HL-60/S4 (cell line): ENCODE data around the gene FOLR2.

Experiments
- in situ Hi-C: fragments of 300-500 bp; cut with MboI; formaldehyde crosslinking; loops from 2 replicates; pipeline ENCODE4 v1.14.3; 2022; ENCODE audit warnings: low sequenced_read_pairs

Gene FOLR2

DNA sequence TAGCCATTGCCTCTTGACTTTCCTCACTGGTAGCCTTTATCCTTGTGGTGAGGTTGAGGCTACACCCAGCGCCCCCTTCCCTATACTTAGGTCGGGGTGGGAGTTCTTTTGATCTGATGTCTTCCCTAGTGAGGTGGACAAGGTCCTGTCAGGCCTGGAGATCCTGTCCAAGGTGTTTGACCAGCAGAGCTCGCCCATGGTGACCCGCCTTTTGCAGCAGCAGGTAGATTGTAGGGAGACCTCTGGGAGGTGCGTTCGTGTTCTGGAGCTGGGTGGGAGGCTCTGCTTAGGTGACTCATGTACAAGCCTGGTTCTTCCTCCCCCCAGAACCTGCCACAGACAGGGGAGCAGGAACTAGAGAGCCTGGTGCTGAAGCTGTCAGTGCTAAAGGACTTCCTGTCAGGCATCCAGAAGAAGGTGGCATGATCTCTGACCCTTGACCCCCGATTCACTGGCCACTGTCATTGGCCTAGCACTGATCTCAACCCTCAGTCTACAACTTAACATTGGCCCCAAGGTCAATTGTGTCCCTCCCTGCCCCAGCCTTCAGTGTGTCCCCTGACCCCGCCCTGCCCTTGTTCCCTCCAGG is 12.8 kb downstream of the FOLR2 start:
- in situ Hi-C loops = no loop called here

DNA sequence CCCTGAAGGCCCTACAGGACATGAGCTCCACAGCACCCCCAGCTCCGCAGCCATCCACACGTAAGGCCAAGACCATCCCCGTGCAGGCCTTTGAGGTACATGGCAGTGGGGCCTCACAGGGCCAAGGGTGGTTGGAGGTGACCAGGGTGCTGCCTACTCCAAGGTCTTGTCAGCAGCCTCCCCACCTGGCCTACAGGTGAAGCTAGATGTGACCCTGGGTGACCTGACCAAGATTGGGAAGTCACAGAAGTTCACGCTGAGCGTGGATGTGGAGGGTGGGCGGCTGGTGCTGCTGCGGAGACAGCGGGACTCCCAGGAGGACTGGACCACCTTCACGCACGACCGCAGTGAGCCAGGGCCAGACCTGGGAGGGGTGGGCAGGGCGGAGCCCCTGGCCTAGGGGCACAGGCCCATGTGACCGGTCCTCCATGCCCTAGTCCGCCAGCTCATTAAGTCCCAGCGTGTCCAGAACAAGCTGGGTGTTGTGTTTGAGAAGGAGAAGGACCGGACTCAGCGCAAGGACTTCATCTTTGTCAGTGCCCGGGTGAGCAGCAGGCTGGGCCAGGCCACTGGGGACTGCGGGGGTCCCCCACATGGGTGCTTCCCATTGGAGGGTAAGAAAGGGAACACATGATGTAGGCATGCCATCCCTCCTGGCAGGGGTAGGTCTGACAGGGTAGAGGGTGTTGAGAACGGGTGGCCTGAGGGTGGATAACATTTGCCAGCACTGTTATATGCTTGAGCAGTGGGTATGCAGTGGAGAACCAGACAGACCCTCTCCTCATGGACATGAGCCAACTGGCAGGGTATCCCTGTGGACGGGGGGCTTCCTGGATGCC is 13.6 kb downstream of the FOLR2 start:
- in situ Hi-C loops = no loop called here

DNA sequence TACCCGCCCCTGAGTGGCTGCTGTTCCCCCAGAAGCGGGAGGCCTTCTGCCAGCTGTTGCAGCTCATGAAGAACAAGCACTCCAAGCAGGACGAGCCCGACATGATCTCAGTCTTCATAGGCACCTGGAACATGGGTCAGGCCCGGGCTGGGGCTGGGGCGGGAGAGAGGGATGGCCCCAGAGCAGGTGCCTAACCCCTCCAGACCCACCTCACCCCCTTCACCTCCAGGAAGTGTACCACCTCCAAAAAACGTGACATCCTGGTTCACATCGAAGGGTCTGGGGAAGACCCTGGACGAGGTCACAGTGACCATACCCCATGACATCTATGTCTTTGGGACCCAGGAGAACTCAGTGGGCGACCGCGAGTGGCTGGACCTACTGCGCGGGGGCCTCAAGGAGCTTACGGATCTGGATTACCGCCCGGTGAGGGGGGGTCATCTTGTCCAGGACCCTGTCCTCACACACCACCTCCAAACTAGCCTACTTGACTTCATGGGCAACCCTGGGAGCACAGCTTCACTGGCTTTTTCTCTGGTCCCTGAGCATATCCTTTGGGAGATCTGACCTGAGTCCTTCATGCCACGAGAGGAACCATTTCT is 14.3 kb downstream of the FOLR2 start:
- in situ Hi-C loops = no loop called here

DNA sequence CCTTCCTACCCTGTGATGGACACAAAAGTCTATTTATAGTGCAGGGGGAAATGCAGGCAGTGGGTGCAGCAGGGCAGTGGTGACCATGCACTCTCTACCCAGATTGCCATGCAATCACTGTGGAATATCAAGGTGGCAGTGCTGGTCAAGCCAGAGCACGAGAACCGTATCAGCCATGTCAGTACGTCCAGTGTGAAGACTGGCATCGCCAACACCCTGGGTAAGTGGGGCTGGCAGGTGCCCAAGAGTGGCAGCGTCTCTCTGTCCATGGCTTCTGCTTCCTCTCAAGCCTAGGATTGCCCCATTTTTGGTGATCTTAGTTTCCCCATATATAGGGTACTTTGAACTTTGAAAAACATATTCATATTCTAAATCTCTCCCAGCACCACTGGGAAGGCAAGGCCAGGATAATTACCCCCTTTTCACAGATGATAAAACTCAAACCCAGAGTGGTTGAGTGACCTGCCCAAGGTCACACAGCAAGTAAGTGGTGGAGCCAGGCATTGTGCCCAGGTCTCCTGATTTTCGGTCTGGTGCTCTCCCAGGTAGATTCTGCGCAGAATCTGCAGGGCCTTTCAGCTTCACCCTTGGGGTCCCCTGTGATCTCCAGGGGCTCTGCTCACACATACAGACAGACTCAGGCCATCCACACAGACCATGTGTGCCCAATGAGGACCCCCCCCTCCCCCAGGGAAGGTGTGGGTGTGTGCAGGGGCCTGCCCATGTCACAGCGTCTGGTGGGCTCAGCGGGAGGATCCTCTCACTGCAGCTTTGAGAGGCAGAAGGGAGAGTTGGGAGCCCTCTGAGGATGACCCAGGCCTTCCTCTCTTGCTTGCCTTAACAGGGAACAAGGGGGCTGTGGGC is 15.0 kb downstream of the FOLR2 start:
- in situ Hi-C loops = no loop called here

DNA sequence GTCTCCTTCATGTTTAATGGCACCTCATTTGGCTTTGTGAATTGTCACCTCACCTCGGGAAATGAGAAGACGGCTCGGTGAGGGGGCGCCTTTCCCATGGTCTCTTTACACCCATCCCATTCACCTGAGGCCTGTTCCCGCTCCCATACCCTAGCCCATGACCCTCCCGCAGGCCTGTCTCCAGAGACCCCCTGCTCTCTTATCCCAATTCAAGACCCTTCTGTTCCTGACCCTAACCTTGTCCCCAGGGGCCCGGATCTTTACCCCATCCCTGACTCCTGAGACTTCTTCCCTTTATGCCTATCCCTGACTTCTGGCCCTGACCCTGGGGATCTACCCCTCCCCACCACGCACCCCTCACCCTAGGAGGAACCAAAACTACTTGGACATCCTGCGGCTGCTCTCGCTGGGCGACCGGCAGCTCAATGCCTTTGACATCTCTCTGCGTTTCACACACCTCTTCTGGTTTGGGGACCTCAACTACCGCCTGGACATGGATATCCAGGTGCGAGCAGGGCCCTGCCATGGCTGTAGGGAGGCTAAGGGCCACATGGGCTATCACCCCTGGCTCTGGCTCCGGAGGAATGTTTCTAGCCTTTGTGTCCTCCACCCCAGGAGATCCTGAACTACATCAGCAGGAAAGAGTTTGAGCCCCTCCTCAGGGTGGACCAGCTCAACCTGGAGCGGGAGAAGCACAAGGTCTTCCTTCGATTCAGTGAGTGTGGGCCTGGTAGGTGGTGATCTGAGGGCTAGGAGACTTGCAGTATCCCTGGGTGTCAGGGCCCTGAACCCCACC is 15.9 kb downstream of the FOLR2 start:
- in situ Hi-C loops = no loop called here

DNA sequence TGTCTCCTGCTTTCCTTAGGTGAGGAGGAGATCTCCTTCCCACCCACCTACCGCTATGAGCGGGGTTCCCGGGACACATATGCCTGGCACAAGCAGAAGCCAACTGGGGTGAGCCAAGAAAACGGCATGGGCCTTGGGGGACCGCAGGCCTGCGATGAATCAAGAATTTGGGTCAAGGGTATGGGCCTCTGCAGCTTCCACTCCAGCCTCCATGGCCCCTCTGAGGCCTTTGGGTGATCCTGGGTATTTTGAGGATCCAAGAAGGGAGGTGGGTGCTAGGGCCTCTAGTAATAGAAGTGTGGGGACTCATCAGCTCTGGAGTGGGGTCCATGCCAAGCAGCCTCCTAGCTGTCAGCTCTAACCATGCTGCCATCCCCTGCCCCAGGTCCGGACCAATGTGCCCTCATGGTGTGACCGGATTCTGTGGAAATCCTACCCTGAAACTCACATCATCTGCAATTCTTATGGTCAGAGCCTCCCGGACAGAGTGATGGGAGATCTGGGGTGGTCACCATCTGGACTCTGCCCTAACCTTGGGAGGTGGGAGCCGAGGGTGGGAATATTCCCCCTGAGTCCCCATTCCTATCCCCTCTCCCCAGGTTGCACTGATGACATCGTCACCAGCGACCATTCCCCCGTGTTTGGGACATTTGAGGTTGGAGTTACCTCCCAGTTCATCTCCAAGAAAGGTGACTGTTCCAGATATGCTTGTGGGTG is 16.6 kb downstream of the FOLR2 start:
- in situ Hi-C loops = no loop called here

DNA sequence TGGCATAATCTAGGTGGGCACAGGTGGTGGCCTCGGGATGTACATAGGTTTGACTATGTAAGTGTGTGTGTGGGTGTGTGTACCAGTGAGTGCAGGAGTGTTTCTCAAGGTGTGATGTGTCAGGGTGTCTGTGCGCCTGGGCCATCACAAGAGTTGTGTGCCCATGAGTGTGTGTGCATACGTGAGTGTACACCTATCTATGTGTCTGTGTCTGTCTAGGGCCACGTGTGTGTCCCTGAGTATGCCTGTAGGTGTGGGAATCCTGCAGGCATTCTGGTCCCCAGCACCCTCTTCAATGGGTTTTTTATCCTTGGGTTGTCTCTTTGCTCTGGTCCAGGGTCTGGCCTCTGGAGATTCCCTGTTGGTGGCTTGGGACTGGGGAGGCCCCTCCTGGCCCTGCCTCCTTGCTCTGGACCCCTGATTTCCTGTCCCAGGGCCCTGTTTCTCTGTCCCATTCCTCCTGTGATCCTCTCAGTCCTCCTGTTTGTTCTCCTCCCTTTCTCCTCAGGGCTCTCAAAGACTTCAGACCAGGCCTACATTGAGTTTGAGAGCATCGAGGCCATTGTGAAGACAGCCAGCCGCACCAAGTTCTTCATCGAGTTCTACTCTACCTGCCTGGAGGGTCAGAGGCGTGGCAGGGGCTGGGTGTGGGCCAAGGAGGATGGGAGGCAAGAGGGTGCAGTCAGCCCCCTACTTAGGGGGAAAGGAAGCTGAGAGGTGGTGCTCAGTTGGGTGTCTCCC is 17.3 kb downstream of the FOLR2 start:
- in situ Hi-C loops = no loop called here

DNA sequence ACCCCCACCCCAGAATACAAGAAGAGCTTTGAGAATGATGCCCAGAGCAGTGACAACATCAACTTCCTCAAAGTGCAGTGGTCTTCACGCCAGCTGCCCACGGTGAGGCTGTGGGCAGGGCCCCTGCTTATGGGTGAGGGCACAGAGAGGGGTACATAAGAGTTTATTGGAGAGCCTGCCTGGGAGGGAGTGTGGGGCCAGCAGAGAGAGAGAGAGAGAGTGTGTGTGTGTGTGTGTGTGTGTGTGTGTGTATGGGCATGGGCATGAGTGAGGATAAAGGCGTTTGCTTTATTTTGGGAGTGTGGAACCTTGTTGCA is 17.9 kb downstream of the FOLR2 start:
- in situ Hi-C loops = no loop called here

DNA sequence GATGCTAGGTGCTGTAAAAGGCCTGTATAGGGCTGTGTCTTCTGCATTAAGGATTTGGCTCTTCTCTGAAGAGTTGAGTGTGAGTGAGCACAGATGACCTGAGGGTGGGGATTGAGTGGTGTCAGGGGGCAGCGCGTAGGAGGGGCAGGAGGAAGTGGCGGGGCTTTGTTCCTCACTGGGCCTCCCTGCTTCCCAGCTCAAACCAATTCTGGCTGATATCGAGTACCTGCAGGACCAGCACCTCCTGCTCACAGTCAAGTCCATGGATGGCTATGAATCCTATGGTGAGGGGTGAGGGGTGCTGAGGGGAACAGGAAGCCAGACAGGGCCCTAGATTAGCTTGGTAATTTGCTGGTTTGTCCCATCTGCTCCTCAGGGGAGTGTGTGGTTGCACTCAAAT is 18.3 kb downstream of the FOLR2 start:
- in situ Hi-C loops = no loop called here

DNA sequence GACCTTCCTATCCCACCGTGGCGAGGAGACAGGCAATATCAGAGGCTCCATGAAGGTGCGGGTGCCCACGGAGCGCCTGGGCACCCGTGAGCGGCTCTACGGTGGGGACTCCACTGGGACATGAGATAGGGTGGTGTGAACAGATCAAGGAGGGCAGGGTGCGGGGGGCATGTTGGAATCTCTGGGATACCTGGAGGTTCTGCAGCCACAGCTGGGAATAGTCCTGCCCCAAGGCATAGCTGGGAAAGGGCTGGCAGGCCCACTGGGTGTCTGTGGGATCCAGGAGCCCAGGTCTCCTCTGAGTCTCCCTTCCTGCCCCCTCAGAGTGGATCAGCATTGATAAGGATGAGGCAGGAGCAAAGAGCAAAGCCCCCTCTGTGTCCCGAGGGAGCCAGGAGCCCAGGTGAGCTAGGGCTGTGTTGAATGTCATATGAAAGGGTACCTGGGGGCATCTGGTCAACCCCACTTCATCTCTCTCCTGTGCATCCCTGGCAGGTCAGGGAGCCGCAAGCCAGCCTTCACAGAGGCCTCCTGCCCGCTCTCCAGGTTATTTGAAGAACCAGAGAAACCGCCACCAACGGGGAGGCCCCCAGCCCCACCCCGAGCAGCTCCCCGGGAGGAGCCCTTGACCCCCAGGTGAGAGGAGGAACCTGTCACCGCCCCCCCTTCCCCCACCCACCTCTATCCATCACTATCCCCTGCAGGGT is 18.9 kb downstream of the FOLR2 start:
- in situ Hi-C loops = no loop called here

DNA sequence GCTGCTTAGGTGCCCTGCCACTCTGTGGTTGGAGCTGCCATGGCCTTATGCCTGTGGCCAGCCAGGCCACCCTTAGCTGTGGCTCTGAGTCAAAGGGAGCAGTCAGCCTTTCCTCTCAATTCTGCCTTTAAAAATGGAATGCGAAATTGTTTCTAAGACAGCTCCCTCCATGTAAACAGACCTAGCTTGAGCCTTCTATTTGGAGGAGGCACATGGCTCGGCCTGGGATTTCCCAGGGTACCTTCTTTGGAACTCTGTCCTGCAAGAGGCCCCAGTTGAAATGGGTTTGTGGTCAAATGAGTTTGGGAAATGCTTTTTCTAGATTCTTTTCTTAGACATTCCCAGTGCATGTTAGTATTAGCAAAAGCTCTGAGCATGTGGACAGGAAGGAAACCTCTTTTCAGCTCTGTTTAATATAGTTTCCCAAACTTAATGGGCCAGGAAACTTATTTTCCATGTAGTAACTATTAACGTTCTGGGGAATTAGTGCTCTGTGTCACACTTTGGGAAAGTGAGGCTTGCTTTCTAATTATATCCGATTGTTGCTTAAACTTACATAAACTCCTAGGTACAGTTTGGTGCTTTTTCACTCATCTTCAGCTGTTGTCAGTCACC is 19.6 kb downstream of the FOLR2 start:
- in situ Hi-C loops = no loop called here

DNA sequence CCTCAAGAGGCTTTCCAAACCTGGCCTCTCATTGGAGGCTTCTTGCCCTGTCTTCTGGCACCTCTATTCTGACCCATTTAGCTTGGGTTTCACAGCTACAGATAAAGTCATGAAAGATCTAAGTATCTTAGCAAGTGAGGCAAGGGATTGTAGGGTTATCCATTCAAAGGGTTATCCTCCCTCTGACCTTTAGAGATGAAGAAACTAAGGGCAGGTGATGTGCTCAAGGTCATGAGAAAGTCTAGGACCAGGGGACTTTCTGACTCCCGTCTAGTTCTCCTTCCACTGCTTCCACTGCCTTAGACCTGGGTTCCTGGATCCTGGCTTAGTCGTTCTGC is 20.1 kb downstream of the FOLR2 start:
- in situ Hi-C loops = no loop called here

DNA sequence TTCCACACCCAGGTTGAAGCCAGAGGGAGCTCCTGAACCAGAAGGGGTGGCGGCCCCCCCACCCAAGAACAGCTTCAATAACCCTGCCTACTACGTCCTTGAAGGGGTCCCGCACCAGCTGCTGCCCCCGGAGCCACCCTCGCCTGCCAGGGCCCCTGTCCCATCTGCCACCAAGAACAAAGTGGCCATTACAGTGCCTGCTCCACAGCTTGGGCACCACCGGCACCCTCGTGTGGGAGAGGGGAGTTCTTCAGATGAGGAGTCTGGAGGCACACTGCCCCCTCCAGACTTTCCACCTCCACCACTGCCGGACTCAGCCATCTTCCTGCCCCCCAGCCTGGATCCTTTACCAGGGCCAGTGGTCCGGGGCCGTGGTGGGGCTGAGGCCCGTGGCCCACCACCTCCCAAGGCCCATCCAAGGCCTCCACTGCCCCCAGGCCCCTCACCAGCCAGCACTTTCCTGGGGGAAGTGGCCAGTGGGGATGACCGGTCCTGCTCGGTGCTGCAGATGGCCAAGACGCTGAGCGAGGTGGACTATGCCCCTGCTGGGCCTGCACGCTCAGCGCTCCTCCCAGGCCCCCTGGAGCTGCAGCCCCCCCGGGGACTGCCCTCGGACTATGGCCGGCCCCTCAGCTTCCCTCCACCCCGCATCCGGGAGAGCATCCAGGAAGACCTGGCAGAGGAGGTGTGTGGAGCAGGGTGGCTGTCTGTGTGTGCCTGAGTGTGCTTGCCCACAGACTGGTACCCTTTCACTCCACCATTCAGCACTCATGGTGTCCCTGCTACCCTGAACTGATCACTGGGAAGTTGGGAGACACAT is 20.7 kb downstream of the FOLR2 start:
- in situ Hi-C loops = no loop called here

DNA sequence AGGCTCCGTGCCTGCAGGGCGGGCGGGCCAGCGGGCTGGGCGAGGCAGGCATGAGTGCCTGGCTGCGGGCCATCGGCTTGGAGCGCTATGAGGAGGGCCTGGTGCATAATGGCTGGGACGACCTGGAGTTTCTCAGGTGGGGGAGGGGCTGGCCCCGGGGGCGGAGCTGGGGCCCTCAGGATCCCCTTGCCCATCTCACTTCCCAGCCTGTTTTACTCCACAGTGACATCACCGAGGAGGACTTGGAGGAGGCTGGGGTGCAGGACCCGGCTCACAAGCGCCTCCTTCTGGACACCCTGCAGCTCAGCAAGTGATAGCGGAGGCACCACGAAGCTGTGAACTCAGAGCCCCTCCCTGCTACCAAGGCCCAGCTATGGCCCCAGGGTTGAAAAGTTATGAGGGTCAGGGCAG is 21.5 kb downstream of the FOLR2 start:
- in situ Hi-C loops = no loop called here

DNA sequence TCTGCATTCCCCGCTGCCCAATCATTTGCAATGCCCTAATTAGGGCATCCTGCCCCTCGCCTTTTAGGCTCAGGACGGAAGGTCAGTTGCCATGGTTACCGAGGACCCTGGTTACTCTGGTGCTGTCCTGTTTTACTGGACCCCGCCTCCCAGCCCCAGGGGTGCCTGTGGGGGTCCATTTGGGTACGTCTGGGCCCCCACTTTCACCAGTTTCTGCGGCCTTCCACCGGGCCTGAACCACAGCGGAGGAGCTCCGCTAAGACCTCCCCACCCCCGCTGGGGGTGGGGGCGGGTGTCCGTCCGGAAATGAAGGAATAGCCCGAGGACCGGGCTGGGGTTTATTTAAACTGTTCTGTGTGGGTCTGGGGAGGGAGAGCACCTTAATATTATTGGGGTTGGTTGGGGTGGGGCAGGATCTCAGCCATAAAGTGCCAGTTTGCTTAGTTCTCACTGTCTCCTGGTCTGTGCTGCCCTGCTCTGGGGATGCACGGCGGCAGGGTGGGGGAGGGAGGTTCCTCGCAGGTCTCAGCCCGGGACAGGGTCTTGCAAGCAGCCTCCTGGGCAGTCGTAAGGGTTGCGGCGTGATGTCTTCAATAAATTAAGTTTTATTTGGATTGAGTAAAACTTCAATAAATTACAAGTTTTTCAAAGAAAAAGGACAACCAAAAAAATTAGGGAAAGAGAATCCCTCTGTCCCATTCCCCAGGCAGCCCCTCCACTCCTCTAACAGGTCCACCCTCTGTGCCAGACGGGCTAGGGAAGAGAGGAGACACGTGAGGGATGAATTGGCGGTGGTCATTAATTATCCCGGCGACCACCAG is 22.1 kb downstream of the FOLR2 start:
- in situ Hi-C loops = no loop called here

DNA sequence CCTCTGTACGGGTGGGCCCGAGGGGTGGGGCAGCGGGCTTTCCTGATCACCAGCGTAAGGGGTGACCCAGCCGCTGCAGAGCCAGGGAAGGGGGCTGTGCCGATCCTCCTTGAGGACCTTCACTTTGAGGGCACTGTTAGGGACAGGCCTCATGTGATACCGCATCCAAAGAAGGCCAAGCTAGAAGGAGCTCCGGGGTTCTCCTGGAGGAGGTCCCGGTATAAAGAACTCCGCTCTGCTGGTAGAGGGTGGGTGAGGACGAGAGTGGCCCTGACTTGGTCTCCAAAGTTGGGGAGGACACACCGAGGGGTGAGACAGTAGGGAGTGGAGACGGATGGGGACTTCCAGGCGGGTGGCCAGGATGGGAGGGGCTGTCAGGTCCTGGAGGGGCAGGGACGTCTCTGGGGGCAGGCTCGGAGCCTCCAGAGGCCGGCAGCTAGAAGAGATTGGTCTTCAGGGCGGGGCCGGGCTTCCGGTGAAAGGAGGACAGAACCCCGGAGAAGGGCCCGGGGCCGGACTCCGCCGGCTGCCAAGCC is 22.8 kb downstream of the FOLR2 start:
- in situ Hi-C loops = no loop called here
